NCI-H2196 (cell line): ENCODE measurements around the gene KIAA0513.

Experiments
- DNase-seq: peaks from one replicate; lab custom pipeline; 2025; ENCODE audit not compliant: unreplicated experiment; lab: John Stamatoyannopoulos, UW

KIAA0513 gene

GRCh38 chr16:85003725-85004586 is 23.6 kb upstream of the KIAA0513 start:
- no peak for DNase-seq

GRCh38 chr16:85004587-85005205 is 22.9 kb upstream of the KIAA0513 start:
- no peak for DNase-seq

- no peak for DNase-seq
These were observed 22.1 kb upstream of the KIAA0513 start for GRCh38 chr16:85005285-85006069.

GRCh38 chr16:85006639-85007038 is 21.0 kb upstream of the KIAA0513 start:
- DNase-seq: no peak

GRCh38 chr16:85007496-85008214 is 19.9 kb upstream of the KIAA0513 start:
- no peak for DNase-seq

- DNase-seq: no peak
These were observed 19.3 kb upstream of the KIAA0513 start for GRCh38 chr16:85008271-85008670.

- DNase-seq: no peak
These were observed 17.1 kb upstream of the KIAA0513 start for GRCh38 chr16:85010446-85010930.

GRCh38 chr16:85010931-85011845 is 16.4 kb upstream of the KIAA0513 start, which contains the start of gene ZDHHC7:
Gene ZDHHC7 (minus strand): TSS chr16:85011535. CDS start chr16:84990618, 20,917 bp downstream.
- peak; percentile 68 for DNase-seq

- no peak for DNase-seq
These were observed 15.7 kb upstream of the KIAA0513 start for GRCh38 chr16:85011846-85012284.

- no peak for DNase-seq
These were observed 13.3 kb upstream of the KIAA0513 start for GRCh38 chr16:85014311-85014710.

GRCh38 chr16:85015481-85016187 is 12.0 kb upstream of the KIAA0513 start:
- no peak for DNase-seq

- DNase-seq: no peak
These were observed 10.4 kb upstream of the KIAA0513 start for GRCh38 chr16:85017151-85017550.

- DNase-seq: no peak
These were observed 10.0 kb upstream of the KIAA0513 start for GRCh38 chr16:85017633-85018032.

GRCh38 chr16:85018529-85019236 is 8.9 kb upstream of the KIAA0513 start:
- no peak for DNase-seq

- peak; percentile 66 for DNase-seq
These were observed 7.8 kb upstream of the KIAA0513 start for GRCh38 chr16:85019659-85020245.

- no peak for DNase-seq
These were observed 1.6 kb upstream of the KIAA0513 start for GRCh38 chr16:85025781-85026653.

- no peak for DNase-seq
These were observed 892 bp upstream of the KIAA0513 start for GRCh38 chr16:85026703-85027102.
